ENCODE results near the gene PIAS1.

- TF ChIP-seq CTCF (IDR thresholded peaks at IDR 0.05; ENCODE audit: extremely low read depth in 1 of 2, insufficient read depth in 1 of 2, low read depth in 1 of 2, low read length in 2 of 2) (no peak), EZH2 (IDR thresholded peaks at IDR 0.05; ENCODE audit: borderline replicate concordance, low read depth, low read length, severe bottlenecking) (no peak), POLR2A (IDR thresholded peaks at IDR 0.05; ENCODE audit: low read depth, low read length) (no peak), FOS (IDR thresholded peaks at IDR 0.05; ENCODE audit: borderline replicate concordance, insufficient read depth, low read length) (no peak), POLR2AphosphoS5 (IDR thresholded peaks at IDR 0.05; ENCODE audit: insufficient read depth, low read depth, low read length) (no peak), MYC (IDR thresholded peaks at IDR 0.05; ENCODE audit: low read depth, low read length) (no peak), JUN (IDR thresholded peaks at IDR 0.05; ENCODE audit: borderline replicate concordance, insufficient read depth, insufficient read length, low read depth) (no peak)
- TF ChIP-seq, protein P1, sequence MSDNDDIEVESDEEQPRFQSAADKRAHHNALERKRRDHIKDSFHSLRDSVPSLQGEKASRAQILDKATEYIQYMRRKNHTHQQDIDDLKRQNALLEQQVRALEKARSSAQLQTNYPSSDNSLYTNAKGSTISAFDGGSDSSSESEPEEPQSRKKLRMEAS (IDR thresholded peaks at IDR 0.05; ENCODE audit: insufficient read depth, insufficient read length), result no peak
These were observed 179.9 kb downstream of the PIAS1 start for GRCh38 chr15:68234060-68234459.

Data from endothelial cell of umbilical vein (primary cell).